NCI-H1048 (cell line): ENCODE data around the gene CABP4.

Experiments used
- DNase-seq: peaks from one replicate; lab custom pipeline; 2025; lab: John Stamatoyannopoulos, UW

The CABP4 gene

DNA sequence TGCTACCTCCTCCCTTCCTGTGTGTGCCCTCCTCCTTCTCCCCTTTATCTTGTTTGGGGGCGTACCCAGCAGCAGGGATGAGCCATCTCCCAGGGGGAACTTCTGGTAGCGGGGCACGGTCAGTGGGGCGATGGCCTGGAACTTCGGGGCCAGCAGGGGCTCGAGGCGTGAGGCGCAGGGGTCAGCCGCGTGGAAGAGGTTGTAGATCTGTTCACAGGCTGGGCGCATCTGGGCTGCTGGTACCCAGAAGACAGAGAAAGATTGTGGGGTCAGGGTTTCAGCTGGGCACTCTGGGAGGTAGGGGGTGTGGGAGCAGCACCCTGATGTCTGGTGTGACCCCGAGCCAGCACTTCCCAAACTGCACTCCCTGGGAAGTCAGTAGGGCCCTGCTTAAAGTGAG is 41.0 kb downstream of the CABP4 start:
- no peak for DNase-seq

DNA sequence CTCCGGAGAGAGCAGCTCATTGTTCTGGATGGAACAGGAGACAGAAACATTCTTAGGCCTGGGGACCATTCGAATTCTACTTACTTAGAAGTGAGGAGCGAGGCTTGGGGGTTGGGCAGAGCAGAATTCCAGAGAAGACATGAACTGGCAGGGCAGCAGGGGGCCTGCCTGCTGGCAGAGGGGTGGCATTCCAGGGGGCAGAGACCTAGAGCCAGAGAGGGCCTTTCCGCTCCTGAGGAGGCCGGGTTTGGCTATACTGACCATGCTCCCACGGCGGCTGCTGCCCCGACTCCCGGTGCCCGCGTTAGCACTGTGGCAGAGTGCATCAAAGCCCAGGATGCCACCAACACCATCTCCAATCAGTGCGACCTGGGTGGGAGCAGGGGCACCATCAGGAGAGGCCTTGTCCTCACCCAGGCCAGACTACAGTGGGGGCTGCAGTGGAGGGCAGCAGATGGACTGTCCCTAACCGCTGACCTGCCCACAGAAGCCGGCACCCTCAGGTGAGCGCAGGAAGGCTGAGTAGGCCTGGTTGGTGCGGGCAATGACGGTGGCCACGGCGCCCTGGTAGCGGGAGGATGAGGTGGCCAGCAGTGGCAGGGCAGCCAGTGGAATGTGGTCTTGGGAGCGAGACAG is 42.6 kb downstream of the CABP4 start:
- no peak for DNase-seq

- DNase-seq: no peak
Observed at GRCh38 chr11:67498544-67498972, 43.4 kb downstream of the CABP4 start.

DNA sequence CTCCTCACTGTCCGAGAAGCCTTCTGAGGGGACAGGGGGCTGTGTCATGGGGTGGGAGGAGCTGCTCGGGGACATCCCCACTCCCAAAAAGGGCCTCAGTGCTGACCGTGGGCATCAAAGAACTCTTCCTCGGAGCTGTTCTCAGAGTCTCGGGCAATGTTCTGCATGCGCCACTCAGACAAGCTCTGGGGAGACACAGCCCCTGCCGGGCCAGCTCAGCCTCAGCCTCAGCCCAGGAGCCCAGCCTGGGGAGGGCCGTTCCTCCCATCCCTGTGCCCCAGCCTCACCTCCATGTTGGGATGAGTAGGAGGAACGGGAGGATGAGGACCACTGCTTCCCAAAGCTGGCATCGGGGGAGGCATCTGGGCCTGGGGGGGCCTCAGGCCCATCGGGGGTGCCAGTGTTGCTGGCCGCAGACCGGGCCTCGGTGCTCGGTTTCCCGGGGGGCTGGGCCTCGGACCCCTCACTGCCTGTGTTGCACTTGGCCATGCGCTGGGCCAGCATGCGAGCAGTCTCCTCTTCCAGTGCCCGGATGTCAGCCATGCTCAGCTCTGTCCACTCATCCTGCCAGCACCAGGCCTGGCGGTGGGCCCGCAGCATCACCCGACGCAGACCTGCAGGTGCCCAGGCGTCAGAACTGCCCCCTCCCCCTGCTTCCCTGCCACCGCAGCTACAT is 44.8 kb downstream of the CABP4 start:
- DNase-seq: no peak

GRCh38 chr11:67500484-67500821 is 45.3 kb downstream of the CABP4 start:
- no peak for DNase-seq

- no peak for DNase-seq
Observed at GRCh38 chr11:67500831-67501715, 45.9 kb downstream of the CABP4 start.

DNA sequence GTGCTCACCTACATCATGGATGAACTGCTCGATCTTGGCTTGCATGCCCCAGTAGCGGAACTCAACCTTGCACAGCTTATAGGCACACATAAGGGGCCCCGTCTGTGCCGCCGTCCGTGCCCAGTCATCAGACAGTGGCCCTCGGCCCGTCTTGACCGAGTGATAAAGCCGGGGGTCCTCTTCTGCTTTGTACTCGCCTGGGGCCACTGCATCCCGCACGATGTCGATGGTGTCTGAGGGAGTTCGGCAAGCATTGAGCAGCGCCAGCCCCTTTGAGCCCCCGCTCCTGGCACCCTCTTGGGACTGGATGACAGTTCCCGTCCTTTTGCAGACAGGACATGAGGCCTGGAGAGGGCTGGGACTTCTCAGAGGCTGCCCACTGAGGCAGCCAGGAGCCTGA is 46.7 kb downstream of the CABP4 start:
- no peak for DNase-seq

- DNase-seq: no peak
Observed at GRCh38 chr11:67502328-67502979, 47.3 kb downstream of the CABP4 start.

DNA sequence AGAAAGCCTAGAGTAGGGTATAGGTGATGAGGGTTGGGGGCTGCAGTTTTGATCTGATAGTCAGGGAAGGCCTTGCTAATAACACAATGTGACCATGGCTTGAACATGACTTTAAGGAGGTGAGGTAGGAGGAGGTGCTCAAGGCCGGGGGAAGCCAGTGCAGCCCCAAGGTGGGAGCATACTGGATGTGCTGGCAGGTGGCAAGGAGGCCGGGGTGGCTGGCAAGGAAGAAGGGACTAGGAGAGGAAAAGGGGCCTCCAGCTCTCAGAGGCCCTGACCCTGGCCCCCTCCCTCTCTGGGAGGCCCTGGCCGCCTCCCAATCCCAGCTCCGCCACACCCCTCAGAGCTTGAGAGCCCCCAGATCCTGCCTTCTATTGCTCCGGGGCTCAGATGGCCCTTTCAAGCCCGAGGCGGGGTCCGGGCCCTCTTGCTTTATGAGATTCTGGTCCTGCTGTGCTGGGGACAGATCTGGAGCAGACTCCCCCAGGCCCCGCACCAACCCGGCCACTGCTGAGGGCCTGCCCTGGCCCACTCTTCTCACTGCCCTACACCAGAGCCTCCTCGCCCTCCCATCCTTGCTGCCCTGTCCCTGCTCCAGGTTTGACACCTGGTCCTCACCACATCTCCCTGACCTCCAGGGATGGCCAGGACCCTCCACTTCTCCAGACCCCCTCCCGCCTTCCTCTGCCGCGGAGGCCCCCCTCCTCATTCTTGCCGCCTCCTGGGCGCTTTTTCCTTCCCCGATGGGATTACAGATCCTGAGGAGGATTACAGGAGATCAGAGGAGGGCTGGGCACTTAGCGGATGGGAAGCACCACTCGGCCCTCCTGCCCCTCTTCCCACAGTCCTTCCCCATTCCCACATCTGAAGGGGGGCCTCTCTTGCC is 48.2 kb downstream of the CABP4 start:
- no peak for DNase-seq

- DNase-seq: no peak
Observed at GRCh38 chr11:67504005-67504949, 49.1 kb downstream of the CABP4 start.

GRCh38 chr11:67504950-67505581 is 49.9 kb downstream of the CABP4 start, which contains the start of gene PITPNM1:
Gene PITPNM1 (minus strand): TSS chr11:67505363. CDS start chr11:67504180, 1,183 bp downstream.
- DNase-seq: no peak

GRCh38 chr11:67505605-67506396 is 50.6 kb downstream of the CABP4 start:
- DNase-seq: peak; percentile 72

DNA sequence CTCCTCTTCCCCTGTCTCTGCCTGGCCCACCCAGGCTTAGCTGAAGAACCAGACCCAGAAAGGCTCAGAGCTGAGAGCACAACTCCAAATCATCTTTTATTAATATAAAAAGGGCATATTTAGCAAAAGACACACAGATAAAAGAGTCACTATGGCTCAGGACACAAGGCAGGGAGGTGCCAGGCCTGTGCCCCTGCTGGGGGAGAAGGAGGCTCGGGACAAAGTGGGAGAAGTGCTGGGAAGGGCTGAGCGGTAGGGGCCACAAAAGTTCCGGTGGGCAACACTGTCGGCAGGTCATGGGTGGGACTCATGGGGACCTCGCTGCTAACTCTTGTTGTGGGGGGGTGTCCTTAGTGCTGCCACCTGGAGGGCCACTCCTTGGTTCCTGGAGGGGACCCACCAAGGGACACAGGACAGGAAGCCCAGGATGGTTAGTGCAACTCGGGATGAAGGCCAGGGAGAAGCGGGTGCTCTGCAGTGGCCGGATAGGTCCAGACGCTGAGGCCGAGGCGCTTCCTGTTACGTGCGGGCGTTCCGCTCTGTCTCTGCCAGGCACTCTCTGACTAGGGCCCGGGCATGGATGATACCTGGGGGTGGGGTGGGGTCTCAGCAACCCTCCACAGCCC is 51.4 kb downstream of the CABP4 start:
- no peak for DNase-seq

DNA sequence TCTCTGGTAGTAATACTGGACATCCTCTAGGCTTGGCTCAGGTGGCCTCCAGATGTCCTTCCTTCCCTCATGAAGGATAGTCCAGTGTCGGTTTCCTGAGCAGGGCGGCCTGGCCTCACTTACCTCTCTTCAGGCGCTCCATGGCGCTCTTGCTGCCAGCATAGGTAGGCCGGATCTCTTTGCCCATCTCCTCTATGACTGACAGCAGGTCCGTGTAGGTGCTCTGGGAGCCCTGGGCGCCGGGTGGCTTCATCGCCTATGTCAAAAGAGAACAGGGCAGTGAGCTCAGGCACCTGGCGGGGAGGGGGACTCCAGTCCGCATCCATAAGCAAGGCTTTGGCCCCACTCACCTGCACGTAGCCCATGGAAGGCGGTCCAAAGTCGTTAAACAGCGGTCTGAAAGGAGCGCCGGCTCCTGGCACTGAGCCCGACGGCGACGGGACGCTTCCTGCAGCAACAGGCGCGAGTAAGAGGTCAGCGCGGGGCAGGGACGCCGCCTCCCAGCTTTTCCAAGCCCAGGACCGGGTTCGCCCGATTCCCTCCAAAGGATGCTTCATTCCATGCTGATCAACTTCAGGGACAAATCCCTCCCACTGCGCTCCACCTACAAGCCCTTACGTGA is 52.2 kb downstream of the CABP4 start:
- no peak for DNase-seq

- peak; percentile 98 for DNase-seq
Observed at GRCh38 chr11:67507864-67508485, 52.8 kb downstream of the CABP4 start, which contains the start of gene CDK2AP2. Gene CDK2AP2 (minus strand): TSS chr11:67508162. CDS start chr11:67508082, 80 bp downstream.

DNA sequence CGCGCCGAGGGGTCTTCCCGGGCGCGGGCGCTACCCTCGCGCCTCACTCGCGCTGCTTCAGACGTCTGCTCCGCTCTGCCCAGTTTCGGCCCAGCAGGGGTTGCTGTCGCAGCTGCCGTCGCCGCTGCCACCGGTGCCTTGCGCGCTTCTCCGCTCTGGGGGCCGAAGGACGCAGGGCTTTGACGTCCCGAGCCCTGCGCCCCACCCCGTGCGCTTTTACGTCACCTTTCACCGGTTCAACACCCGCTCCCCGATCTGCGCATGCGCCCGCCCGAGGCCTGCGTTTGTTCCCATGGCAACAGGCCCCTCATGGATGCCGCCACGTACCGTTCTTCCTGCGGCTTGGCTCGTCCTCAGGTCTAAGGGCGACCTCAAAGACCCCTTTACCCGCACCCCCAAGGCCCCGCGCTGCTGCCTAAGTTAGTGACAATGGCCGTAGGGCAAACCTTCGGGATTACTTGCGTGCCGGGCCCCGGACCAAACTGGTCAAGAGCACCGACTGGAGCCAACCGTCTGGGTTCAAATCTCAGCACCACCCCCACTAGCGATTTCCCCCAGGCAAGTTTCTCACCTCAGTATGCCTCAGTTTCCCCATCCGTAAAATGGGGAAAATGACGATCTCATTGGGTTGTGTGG is 53.5 kb downstream of the CABP4 start:
- DNase-seq: peak; percentile 97

DNA sequence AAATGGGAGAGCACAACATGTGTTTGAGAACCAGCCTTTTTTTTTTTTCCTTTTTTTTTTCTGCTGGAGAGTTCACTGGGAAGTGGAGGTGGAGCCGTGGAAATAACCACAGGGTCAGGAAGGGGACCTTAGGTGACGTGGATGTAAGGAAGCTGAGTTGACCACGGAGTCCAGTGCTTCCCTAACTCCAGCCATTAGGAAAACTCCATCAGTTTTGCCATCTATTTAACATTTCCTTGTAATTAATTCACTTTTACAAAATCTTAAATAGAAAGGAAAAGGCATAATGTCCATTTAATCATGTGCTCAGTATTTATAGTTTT is 54.8 kb downstream of the CABP4 start:
- no peak for DNase-seq
